DND-41 (cell line): ENCODE measurements around the gene SGIP1.

Experiments
- ATAC-seq: fragments of 200-7000 bp; cut with Tn5 transposase; 3 replicates; pipeline ENCODE4 v1.9.1; 2021; ENCODE audit warnings: low read depth; ENCODE audit not compliant: insufficient read depth
- DNase-seq: peaks from one replicate; pipeline ENCODE4 v3.0.0-alpha.2; 2020
- H2AFZ ChIP-seq: 2 replicates; pipeline ENCODE4 v1.6.0; 2012; ENCODE audit warnings: low read depth, low read length
- H3K27ac ChIP-seq: 2 replicates; pipeline ENCODE4 v1.5.1; 2012; ENCODE audit warnings: low read length, inconsistent platforms
- H3K27me3 ChIP-seq: fragments of 200-600 bp; sonication (generic); 2 replicates; pipeline ENCODE4 v1.6.0; 2012; ENCODE audit warnings: low read length, mild to moderate bottlenecking, inconsistent platforms; ENCODE audit not compliant: insufficient read depth, poor library complexity
- H3K36me3 ChIP-seq: 2 replicates; pipeline ENCODE4 v1.5.1; 2012; ENCODE audit warnings: low read length, inconsistent platforms; ENCODE audit not compliant: insufficient read depth
- H3K4me1 ChIP-seq: 2 replicates; pipeline ENCODE4 v1.5.1; 2012; ENCODE audit warnings: mild to moderate bottlenecking, low read length; ENCODE audit not compliant: insufficient read depth
- H3K4me2 ChIP-seq: 2 replicates; pipeline ENCODE4 v1.6.0; 2012; ENCODE audit warnings: mild to moderate bottlenecking, moderate library complexity, low read length, inconsistent platforms; ENCODE audit not compliant: insufficient read depth
- H3K4me3 ChIP-seq, 2 experiments: fragments of 200-600 bp in 1 of 2; shearing (Covaris generic) in 1 of 2; 2 replicates each; pipeline ENCODE4 v1.5.1; 2012 to 2016; ENCODE audit warnings: inconsistent platforms in 2 of 2, low read length in 2 of 2, mild to moderate bottlenecking in 2 of 2, low read depth in 1 of 2, moderate library complexity in 1 of 2
- H3K79me2 ChIP-seq: 2 replicates; pipeline ENCODE4 v1.6.0; 2012; ENCODE audit warnings: low read length, inconsistent platforms; ENCODE audit not compliant: insufficient read depth
- H3K9ac ChIP-seq: 2 replicates; pipeline ENCODE4 v1.6.0; 2012; ENCODE audit warnings: low read depth, mild to moderate bottlenecking, inconsistent platforms, low read length, moderate library complexity
- H3K9me3 ChIP-seq: 2 replicates; pipeline ENCODE4 v1.5.1; 2012; ENCODE audit warnings: low read length, moderate library complexity, mild to moderate bottlenecking, inconsistent platforms; ENCODE audit not compliant: insufficient read depth, severe bottlenecking
- H4K20me1 ChIP-seq: 2 replicates; pipeline ENCODE4 v1.6.0; 2012; ENCODE audit warnings: low read length; ENCODE audit not compliant: insufficient read depth
- EZH2 ChIP-seq: IDR thresholded peaks from 3 replicates; pipeline ENCODE4 v1.6.1; 2012; ENCODE audit warnings: borderline replicate concordance, low read depth, mild to moderate bottlenecking, moderate library complexity, low read length, inconsistent platforms; ENCODE audit not compliant: severe bottlenecking
- TF ChIP-seq, protein P1 (sequence below): IDR thresholded peaks from 2 replicates; pipeline ENCODE4 v1.5.1; 2012; ENCODE audit warnings: borderline replicate concordance, low read length, moderate library complexity, mild to moderate bottlenecking; ENCODE audit not compliant: poor library complexity, severe bottlenecking; ENCODE audit errors: extremely low read depth

Gene SGIP1

DNA sequence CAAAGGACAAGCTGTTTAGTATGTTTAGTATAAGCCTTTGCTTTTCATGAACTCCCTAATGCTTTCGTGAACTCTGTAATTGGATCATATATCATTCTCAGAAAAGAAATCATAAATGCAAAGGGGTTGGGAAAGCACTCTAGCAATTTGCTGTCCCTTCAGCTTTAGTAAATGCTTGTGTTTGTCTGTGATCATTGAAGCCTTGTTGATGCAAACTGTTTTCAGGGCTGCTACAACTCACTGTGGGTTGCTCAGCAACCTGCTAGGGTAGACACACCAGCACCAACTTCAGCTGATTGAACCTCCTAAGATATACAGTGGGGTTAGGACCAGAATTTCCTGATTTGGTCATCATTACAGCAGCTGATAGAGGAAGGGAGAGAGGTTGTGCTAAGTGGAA is 95.0 kb downstream of the SGIP1 start:
- H3K27ac ChIP-seq = no peak overlapping the region
- H3K9ac ChIP-seq = no peak overlapping the region
- H3K36me3 ChIP-seq = no peaks in the 10 kb centered on the region
- TF ChIP-seq, protein P1, sequence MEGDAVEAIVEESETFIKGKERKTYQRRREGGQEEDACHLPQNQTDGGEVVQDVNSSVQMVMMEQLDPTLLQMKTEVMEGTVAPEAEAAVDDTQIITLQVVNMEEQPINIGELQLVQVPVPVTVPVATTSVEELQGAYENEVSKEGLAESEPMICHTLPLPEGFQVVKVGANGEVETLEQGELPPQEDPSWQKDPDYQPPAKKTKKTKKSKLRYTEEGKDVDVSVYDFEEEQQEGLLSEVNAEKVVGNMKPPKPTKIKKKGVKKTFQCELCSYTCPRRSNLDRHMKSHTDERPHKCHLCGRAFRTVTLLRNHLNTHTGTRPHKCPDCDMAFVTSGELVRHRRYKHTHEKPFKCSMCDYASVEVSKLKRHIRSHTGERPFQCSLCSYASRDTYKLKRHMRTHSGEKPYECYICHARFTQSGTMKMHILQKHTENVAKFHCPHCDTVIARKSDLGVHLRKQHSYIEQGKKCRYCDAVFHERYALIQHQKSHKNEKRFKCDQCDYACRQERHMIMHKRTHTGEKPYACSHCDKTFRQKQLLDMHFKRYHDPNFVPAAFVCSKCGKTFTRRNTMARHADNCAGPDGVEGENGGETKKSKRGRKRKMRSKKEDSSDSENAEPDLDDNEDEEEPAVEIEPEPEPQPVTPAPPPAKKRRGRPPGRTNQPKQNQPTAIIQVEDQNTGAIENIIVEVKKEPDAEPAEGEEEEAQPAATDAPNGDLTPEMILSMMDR = no peak
- no peak for TF ChIP-seq EZH2
- H4K20me1 ChIP-seq = no peaks in the 10 kb centered on the region
- H3K9me3 ChIP-seq = no peaks in the 10 kb centered on the region
- H3K4me3 ChIP-seq = no peak overlapping the region
- no peak for DNase-seq
- H3K27me3 ChIP-seq = peaks cover 4% of the 10 kb centered on the region
- no peak overlapping the region for H2AFZ ChIP-seq
- ATAC-seq = no peak
- H3K79me2 ChIP-seq = no peaks in the 10 kb centered on the region
- no peak overlapping the region for H3K4me2 ChIP-seq
- H3K4me1 ChIP-seq = no peaks in the 10 kb centered on the region

DNA sequence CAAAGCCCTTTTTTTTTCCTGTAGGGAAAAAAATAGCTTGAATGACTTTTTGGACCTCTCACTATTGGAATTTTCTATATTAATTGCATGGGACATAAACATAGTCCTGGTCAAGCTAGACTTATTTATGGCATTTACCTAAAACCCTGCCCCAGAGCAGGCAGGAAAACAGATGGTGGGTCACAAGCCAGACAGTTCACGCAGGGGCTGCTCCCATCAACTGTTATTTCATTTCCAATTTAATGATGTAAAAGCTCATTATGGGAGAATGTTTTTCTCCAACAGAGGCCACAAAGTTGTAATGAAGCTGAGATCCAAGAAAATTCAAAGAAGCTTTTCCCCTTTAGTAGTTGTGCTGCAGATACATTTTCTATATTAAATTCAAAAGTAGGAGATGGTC is 99.2 kb downstream of the SGIP1 start:
- no peaks in the 10 kb centered on the region for H3K9me3 ChIP-seq
- DNase-seq (no peak), ATAC-seq (no peak)
- no peak overlapping the region for H3K4me3 ChIP-seq
- no peaks in the 10 kb centered on the region for H3K4me1 ChIP-seq
- no peak overlapping the region for H3K4me2 ChIP-seq
- no peak overlapping the region for H3K27ac ChIP-seq
- H4K20me1 ChIP-seq = no peaks in the 10 kb centered on the region
- peaks cover 4% of the 10 kb centered on the region for H3K27me3 ChIP-seq
- no peaks in the 10 kb centered on the region for H3K36me3 ChIP-seq
- no peak overlapping the region for H2AFZ ChIP-seq
- TF ChIP-seq, protein P1 = no peak
- no peak for TF ChIP-seq EZH2
- H3K79me2 ChIP-seq = no peaks in the 10 kb centered on the region
- H3K9ac ChIP-seq = no peak overlapping the region

- no peak for DNase-seq
- Histone ChIP-seq H2AFZ (no peak overlapping the region), H3K9me3 (no peaks in the 10 kb centered on the region), H3K4me3 (no peak overlapping the region), H3K4me2 (no peak overlapping the region), H3K4me1 (no peaks in the 10 kb centered on the region), H3K9ac (no peak overlapping the region), H4K20me1 (no peaks in the 10 kb centered on the region), H3K79me2 (no peaks in the 10 kb centered on the region), H3K36me3 (no peaks in the 10 kb centered on the region), H3K27ac (no peak overlapping the region), H3K27me3 (peaks cover 4% of the 10 kb centered on the region)
- ATAC-seq = no peak
- no peak for TF ChIP-seq EZH2
- TF ChIP-seq, protein P1 = no peak
These were observed 103.2 kb downstream of the SGIP1 start for GRCh38 chr1:66637146-66637545.
